NCI-H1436 treated with DMSO at 0.1 percent for 48 hours (cell line): ENCODE measurements around the gene MYO3A.

Source experiments
- DNase-seq: peaks from one replicate; lab custom pipeline; 2025; lab: John Stamatoyannopoulos, UW

The MYO3A gene

GRCh38 chr10:26215935-26216584, 282.0 kb downstream of the MYO3A start:
- no peak for DNase-seq

- DNase-seq = no peak
Measured at GRCh38 chr10:26216585-26217395, 282.8 kb downstream of the MYO3A start, which contains the start of gene GAD2. TSS of gene GAD2 (plus strand) at chr10:26216774. CDS start at chr10:26216810, 36 bp downstream.

- no peak for DNase-seq
Measured at GRCh38 chr10:26217396-26218086, 283.5 kb downstream of the MYO3A start.

GRCh38 chr10:26219676-26220075, 285.6 kb downstream of the MYO3A start:
- DNase-seq = no peak

GRCh38 chr10:26220901-26221300, 286.9 kb downstream of the MYO3A start:
- DNase-seq = no peak

- DNase-seq = no peak
Measured at GRCh38 chr10:26221541-26221940, 287.5 kb downstream of the MYO3A start.

GRCh38 chr10:26222563-26222962, 288.5 kb downstream of the MYO3A start:
- no peak for DNase-seq

- no peak for DNase-seq
Measured at GRCh38 chr10:26225322-26225721, 291.3 kb downstream of the MYO3A start.

- no peak for DNase-seq
Measured at GRCh38 chr10:26227786-26228185, 293.8 kb downstream of the MYO3A start.

- no peak for DNase-seq
Measured at GRCh38 chr10:26232174-26232573, 298.1 kb downstream of the MYO3A start.

GRCh38 chr10:26235761-26236160, 301.7 kb downstream of the MYO3A start:
- DNase-seq = no peak

- DNase-seq = no peak
Measured at GRCh38 chr10:26238378-26238777, 304.3 kb downstream of the MYO3A start.

- peak; percentile 99 for DNase-seq
Measured at GRCh38 chr10:26242706-26243350, 308.8 kb downstream of the MYO3A start.

- DNase-seq = peak; percentile 40
Measured at GRCh38 chr10:26243351-26243720, 309.3 kb downstream of the MYO3A start.

GRCh38 chr10:26249681-26250080, 315.7 kb downstream of the MYO3A start:
- DNase-seq = no peak

- no peak for DNase-seq
Measured at GRCh38 chr10:26251925-26252324, 317.9 kb downstream of the MYO3A start.

GRCh38 chr10:26254616-26255015, 320.6 kb downstream of the MYO3A start:
- no peak for DNase-seq

GRCh38 chr10:26259341-26259740, 325.3 kb downstream of the MYO3A start:
- DNase-seq = no peak
